GM23338 (cell line): ENCODE data around the gene CLP1. TPM values are rescaled to one million over a fixed set of nuclear protein-coding genes. Genes with fewer than 3 reads are reported as not detected.

Source experiments
- ATAC-seq: fragments of 200-7000 bp; cut with Tn5 transposase; 3 replicates; pipeline ENCODE4 v1.9.1; 2020
- DNase-seq: peaks from one replicate; pipeline ENCODE4 v3.0.0-alpha.2; 2015; ENCODE audit warnings: low spot score
- H2AFZ ChIP-seq: fragments of 200-600 bp; sonication (generic); 2 replicates; pipeline ENCODE4 v1.8.0; 2016; ENCODE audit warnings: antibody characterized with exemption, mild to moderate bottlenecking, moderate library complexity
- H3F3A ChIP-seq: fragments of 200-600 bp; sonication (generic); replicated peaks from 2 replicates; pipeline ENCODE4 v1.8.0; 2017; ENCODE audit warnings: antibody characterized with exemption, mixed run types, low read depth
- H3K27ac ChIP-seq: fragments of 200-600 bp; sonication (generic); 2 replicates; pipeline ENCODE4 v1.6.1; 2016; ENCODE audit warnings: low read depth
- H3K27me3 ChIP-seq: fragments of 200-600 bp; sonication (generic); 2 replicates; pipeline ENCODE4 v1.8.0; 2016; ENCODE audit warnings: mild to moderate bottlenecking, mixed run types, moderate library complexity; ENCODE audit not compliant: insufficient read depth
- H3K36me3 ChIP-seq: fragments of 200-600 bp; sonication (generic); 2 replicates; pipeline ENCODE4 v1.8.0; 2016; ENCODE audit warnings: mild to moderate bottlenecking; ENCODE audit not compliant: insufficient read depth
- H3K4me1 ChIP-seq: fragments of 200-600 bp; sonication (generic); 2 replicates; pipeline ENCODE4 v1.8.0; 2016; ENCODE audit warnings: mild to moderate bottlenecking, moderate library complexity; ENCODE audit not compliant: insufficient read depth
- H3K4me2 ChIP-seq: fragments of 200-600 bp; sonication (generic); 2 replicates; pipeline ENCODE4 v1.7.1; 2017; ENCODE audit warnings: mixed run types
- H3K4me3 ChIP-seq: fragments of 200-600 bp; sonication (generic); 2 replicates; pipeline ENCODE4 v1.6.1; 2016; ENCODE audit warnings: mixed run types
- H3K79me2 ChIP-seq: fragments of 200-600 bp; sonication (generic); replicated peaks from 2 replicates; pipeline ENCODE4 v1.8.0; 2017; ENCODE audit warnings: mild to moderate bottlenecking; ENCODE audit not compliant: insufficient read depth
- H3K9me2 ChIP-seq: fragments of 200-600 bp; sonication (generic); 2 replicates; pipeline ENCODE4 v1.8.0; 2017; ENCODE audit not compliant: insufficient read depth
- H4K20me1 ChIP-seq: fragments of 200-600 bp; sonication (generic); replicated peaks from 2 replicates; pipeline ENCODE4 v1.8.0; 2017; ENCODE audit warnings: mild to moderate bottlenecking; ENCODE audit not compliant: insufficient read depth
- H3K27ac Mint-ChIP-seq: 2 replicates; pipeline ENCODE4 v1.8.0; 2020; ENCODE audit warnings: inconsistent platforms, mild to moderate bottlenecking, moderate library complexity, mixed read lengths
- H3K27me3 Mint-ChIP-seq: 3 replicates; pipeline ENCODE4 v1.8.0; 2022; ENCODE audit warnings: low read depth, mild to moderate bottlenecking, moderate library complexity, mixed read lengths, inconsistent platforms; ENCODE audit not compliant: insufficient read depth, poor library complexity
- H3K36me3 Mint-ChIP-seq: 3 replicates; pipeline ENCODE4 v1.8.0; 2021; ENCODE audit warnings: low read depth, mild to moderate bottlenecking, inconsistent platforms, moderate library complexity, mixed read lengths
- H3K4me1 Mint-ChIP-seq: 3 replicates; pipeline ENCODE4 v1.8.0; 2020; ENCODE audit warnings: mild to moderate bottlenecking, inconsistent platforms, mixed read lengths
- H3K4me3 Mint-ChIP-seq: 3 replicates; pipeline ENCODE4 v1.8.0; 2021; ENCODE audit warnings: moderate library complexity, mild to moderate bottlenecking, inconsistent platforms, mixed read lengths
- H3K9me3 Mint-ChIP-seq: 3 replicates; pipeline ENCODE4 v1.8.0; 2020; ENCODE audit warnings: moderate library complexity, mild to moderate bottlenecking, inconsistent platforms, mixed read lengths
- CREB1 ChIP-seq: fragments of 250-450 bp; sonication (Bioruptor Pico); IDR thresholded peaks from 2 replicates; pipeline ENCODE4 v1.5.0; 2020; ENCODE audit warnings: low read depth, mild to moderate bottlenecking, moderate library complexity
- CTCF ChIP-seq, 2 experiments: fragments of 200-600 bp in 1 of 2; sonication (generic) in 1 of 2; conservative IDR thresholded peaks; 2 replicates each; pipeline versions ENCODE4 v1.5.1 to v1.6.1; 2016 to 2017; ENCODE audit warnings: antibody characterized with exemption in 2 of 2, low read depth in 2 of 2, mild to moderate bottlenecking in 2 of 2, moderate library complexity in 1 of 2
- ETS1 ChIP-seq: IDR thresholded peaks from 2 replicates; pipeline ENCODE4 v1.6.1; 2016; ENCODE audit warnings: antibody characterized with exemption
- EZH2phosphoT487 ChIP-seq: fragments of 200-600 bp; sonication (generic); IDR thresholded peaks from one replicate; pipeline ENCODE4 v1.8.1; 2018; ENCODE audit warnings: antibody characterized with exemption; ENCODE audit not compliant: unreplicated experiment
- POLR2AphosphoS5 ChIP-seq: IDR thresholded peaks from 2 replicates; pipeline ENCODE4 v1.6.1; 2016; ENCODE audit warnings: antibody characterized with exemption, low read depth
- STAT1 ChIP-seq: IDR thresholded peaks from one replicate; pipeline ENCODE4 v1.6.1; 2016; ENCODE audit warnings: antibody characterized with exemption; ENCODE audit not compliant: unreplicated experiment
- polyA plus RNA-seq: library from polyadenylated mRNA; unstranded; fragments of >200 nt; fragmentation: Nextera tagmentation; extraction: Ambion mirVana; gene quantifications from 2 replicates; pipeline ENCODE4 v1.2.1, GENCODE V29; 2016
- total RNA-seq: library from RNA; depleted of rRNA; stranded (reverse); fragments of >200 nt; shearing (Covaris generic); gene quantifications from 2 replicates; pipeline ENCODE4 v1.2.3, GENCODE V29; 2014
- TF ChIP-seq, protein P1 (sequence below): fragments of 250-450 bp; sonication (Bioruptor Pico); IDR thresholded peaks from 2 replicates; pipeline ENCODE4 v1.5.0; 2020; ENCODE audit warnings: mild to moderate bottlenecking, moderate library complexity

The CLP1 gene
- total and polyA plus RNA-seq, 2 experiments from 2014 or later: 16.8 to 25.2 TPM

DNA sequence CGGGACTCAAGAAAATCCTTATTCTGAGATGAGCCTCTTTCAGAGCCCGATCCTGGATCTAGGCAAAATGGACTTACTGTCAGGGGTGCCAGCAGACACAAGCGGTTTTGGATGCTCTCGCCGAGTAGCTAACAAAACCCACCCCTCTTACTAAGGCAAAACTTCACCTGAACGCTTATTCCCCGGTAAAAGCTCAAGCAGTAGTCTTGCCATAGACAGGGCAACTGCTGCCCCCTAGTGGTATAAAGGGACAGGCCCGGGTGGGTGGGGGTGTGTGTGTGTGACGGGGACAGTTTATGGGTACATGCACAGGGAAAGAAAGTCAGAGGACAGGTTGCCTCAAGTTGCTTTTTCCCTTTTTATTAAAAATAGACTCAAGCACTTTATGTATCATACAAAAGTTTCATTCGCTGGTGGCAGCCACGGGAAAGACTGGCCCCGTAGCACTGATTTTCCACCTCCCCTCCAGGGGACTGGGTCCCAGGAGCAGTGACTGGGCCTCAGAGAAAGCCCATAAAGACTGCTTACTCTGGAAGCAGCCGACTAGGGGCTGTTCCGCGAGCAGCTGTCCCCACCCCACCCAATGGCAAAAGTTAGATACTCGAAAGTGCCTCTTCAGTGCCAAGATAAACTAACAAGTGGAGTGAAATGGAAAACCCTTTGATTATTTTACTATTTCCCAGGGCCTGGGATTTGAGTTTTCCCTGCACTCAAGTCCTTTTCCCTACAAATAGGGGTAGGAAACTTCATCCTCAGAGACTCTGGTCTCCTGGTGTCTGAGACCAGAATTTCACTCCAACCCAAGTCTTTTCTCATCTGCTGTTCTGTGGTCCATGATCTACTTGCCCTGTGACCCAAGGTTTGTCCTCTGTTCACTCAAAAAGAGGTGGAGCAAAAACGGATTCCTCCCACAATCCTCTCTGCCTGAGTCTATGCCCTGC lies 12.5 kb upstream of the CLP1 start:
- Histone ChIP-seq H3K9me2 (no peaks in the 10 kb centered on the region), H3F3A (peaks cover 79% of the 10 kb centered on the region), H3K36me3 (peaks cover 18% of the 10 kb centered on the region; the same call in 1 of the 2 replicates), H3K27ac (peak overlapping the region; percentile 93), H2AFZ (no peak overlapping the region), H3K4me2 (peak overlapping the region; percentile 98), H4K20me1 (peaks cover 49% of the 10 kb centered on the region), H3K4me3 (peak overlapping the region; percentile 73), H3K27me3 (no peaks in the 10 kb centered on the region; the same call in 1 of the 2 replicates), H3K79me2 (peaks cover 32% of the 10 kb centered on the region), H3K4me1 (peaks cover 82% of the 10 kb centered on the region)
- Mint-ChIP-seq H3K9me3 (peaks cover 11% of the 10 kb centered on the region), H3K36me3 (peaks cover 39% of the 10 kb centered on the region), H3K4me1 (peaks cover 95% of the 10 kb centered on the region), H3K27ac (peak overlapping the region; percentile 41), H3K4me3 (peak overlapping the region; percentile 73; the same call in 2 of the 3 replicates), H3K27me3 (peaks cover 53% of the 10 kb centered on the region)
- TF ChIP-seq STAT1 (no peak), POLR2AphosphoS5 (peak; percentile 82), EZH2phosphoT487 (no peak), CREB1 (CRISPR knock-in tag) (0 out of 2 replicates have a peak, but pooled peaks have one; percentile 14), CTCF (conservative IDR thresholded peaks at IDR 0.05; ENCODE audit: low read depth in 2 of 2) (peak; percentile 92 to 93), ETS1 (no peak; the same call in 1 of the 2 replicates)
- TF ChIP-seq, protein P1, sequence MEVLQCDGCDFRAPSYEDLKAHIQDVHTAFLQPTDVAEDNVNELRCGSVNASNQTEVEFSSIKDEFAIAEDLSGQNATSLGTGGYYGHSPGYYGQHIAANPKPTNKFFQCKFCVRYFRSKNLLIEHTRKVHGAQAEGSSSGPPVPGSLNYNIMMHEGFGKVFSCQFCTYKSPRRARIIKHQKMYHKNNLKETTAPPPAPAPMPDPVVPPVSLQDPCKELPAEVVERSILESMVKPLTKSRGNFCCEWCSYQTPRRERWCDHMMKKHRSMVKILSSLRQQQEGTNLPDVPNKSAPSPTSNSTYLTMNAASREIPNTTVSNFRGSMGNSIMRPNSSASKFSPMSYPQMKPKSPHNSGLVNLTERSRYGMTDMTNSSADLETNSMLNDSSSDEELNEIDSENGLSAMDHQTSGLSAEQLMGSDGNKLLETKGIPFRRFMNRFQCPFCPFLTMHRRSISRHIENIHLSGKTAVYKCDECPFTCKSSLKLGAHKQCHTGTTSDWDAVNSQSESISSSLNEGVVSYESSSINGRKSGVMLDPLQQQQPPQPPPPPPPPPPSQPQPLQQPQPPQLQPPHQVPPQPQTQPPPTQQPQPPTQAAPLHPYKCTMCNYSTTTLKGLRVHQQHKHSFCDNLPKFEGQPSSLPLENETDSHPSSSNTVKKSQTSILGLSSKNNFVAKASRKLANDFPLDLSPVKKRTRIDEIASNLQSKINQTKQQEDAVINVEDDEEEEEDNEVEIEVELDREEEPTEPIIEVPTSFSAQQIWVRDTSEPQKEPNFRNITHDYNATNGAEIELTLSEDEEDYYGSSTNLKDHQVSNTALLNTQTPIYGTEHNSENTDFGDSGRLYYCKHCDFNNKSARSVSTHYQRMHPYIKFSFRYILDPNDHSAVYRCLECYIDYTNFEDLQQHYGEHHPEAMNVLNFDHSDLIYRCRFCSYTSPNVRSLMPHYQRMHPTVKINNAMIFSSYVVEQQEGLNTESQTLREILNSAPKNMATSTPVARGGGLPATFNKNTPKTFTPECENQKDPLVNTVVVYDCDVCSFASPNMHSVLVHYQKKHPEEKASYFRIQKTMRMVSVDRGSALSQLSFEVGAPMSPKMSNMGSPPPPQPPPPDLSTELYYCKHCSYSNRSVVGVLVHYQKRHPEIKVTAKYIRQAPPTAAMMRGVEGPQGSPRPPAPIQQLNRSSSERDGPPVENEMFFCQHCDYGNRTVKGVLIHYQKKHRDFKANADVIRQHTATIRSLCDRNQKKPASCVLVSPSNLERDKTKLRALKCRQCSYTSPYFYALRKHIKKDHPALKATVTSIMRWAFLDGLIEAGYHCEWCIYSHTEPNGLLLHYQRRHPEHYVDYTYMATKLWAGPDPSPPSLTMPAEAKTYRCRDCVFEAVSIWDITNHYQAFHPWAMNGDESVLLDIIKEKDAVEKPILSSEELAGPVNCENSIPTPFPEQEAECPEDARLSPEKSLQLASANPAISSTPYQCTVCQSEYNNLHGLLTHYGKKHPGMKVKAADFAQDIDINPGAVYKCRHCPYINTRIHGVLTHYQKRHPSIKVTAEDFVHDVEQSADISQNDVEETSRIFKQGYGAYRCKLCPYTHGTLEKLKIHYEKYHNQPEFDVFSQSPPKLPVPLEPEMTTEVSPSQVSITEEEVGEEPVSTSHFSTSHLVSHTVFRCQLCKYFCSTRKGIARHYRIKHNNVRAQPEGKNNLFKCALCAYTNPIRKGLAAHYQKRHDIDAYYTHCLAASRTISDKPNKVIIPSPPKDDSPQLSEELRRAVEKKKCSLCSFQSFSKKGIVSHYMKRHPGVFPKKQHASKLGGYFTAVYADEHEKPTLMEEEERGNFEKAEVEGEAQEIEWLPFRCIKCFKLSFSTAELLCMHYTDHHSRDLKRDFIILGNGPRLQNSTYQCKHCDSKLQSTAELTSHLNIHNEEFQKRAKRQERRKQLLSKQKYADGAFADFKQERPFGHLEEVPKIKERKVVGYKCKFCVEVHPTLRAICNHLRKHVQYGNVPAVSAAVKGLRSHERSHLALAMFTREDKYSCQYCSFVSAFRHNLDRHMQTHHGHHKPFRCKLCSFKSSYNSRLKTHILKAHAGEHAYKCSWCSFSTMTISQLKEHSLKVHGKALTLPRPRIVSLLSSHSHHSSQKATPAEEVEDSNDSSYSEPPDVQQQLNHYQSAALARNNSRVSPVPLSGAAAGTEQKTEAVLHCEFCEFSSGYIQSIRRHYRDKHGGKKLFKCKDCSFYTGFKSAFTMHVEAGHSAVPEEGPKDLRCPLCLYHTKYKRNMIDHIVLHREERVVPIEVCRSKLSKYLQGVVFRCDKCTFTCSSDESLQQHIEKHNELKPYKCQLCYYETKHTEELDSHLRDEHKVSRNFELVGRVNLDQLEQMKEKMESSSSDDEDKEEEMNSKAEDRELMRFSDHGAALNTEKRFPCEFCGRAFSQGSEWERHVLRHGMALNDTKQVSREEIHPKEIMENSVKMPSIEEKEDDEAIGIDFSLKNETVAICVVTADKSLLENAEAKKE: no peak
- peak; percentile 97 for DNase-seq
- ATAC-seq: peak; percentile 30
